Measurements from ENCODE around the gene GABRE.
"Not testable (repeated sequence)": the region's sequence is repeated elsewhere in the genome, so short reads cannot be mapped to it uniquely, and the experiment has no call there.

Gene GABRE

DNA sequence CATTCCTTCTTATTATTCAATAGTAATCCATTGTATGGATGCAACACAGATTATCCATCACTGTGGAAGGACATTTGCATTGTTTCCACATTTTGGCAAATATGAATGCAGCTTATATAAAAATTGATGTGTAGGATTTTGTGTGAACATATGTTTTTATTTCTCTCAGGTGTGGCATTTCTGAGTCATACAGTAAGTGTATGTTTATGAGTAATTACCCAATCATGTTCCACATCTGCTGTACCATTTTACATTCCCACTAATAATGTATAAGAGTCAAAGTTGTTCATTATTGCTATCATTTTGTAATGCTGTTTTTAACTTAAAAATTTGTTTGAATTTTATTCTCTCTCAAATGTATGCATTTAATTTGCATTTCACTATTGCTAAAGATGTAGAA, 36.3 kb downstream of the GABRE start:
- in situ Hi-C loops (cut with HindIII; ENCODE audit: low pct_unique_long_range_greater_than_20kb, low sequenced_read_pairs) = no loop called here
- DNase-seq (ENCODE audit: low read depth in 1 of 2, low spot score in 1 of 2) = no peak
- no peak for TF ChIP-seq JUND (IDR thresholded peaks at IDR 0.05; ENCODE audit: low read depth)

DNA sequence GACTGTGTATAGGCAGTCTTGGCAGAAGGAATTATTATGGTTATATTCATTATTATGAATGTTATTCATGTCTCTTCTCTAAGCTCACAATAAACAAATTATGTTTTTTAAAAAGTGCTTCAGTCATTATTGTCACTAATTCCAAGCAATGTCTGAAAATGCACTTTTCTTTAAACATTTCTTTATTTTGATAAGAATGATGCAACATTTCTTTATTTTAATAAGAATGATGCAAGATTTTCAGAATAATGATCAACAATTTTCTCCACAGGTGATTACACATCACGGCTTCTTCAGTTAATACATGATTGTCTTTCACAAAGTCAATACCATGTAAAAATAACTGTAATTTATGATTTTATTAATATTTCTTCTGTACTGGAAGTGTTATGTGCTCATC, 39.1 kb downstream of the GABRE start:
- DNase-seq (ENCODE audit: low read depth in 1 of 2, low spot score in 1 of 2) = no peak
- in situ Hi-C loops (cut with HindIII; ENCODE audit: low pct_unique_long_range_greater_than_20kb, low sequenced_read_pairs) = no loop called here
- TF ChIP-seq JUND (IDR thresholded peaks at IDR 0.05; ENCODE audit: low read depth) = no peak

- TF ChIP-seq JUND (IDR thresholded peaks at IDR 0.05; ENCODE audit: low read depth) = no peak
- no peak for DNase-seq (ENCODE audit: low read depth in 1 of 2, low spot score in 1 of 2)
- in situ Hi-C loops (cut with HindIII; ENCODE audit: low pct_unique_long_range_greater_than_20kb, low sequenced_read_pairs) = no loop called here
These were observed 45.4 kb downstream of the GABRE start for GRCh38 chrX:151929126-151929525.

GRCh38 chrX:151923648-151924047, 50.8 kb downstream of the GABRE start:
- no peak for DNase-seq (ENCODE audit: low read depth in 1 of 2, low spot score in 1 of 2)
- in situ Hi-C loops (cut with HindIII; ENCODE audit: low pct_unique_long_range_greater_than_20kb, low sequenced_read_pairs) = no loop called here

DNA sequence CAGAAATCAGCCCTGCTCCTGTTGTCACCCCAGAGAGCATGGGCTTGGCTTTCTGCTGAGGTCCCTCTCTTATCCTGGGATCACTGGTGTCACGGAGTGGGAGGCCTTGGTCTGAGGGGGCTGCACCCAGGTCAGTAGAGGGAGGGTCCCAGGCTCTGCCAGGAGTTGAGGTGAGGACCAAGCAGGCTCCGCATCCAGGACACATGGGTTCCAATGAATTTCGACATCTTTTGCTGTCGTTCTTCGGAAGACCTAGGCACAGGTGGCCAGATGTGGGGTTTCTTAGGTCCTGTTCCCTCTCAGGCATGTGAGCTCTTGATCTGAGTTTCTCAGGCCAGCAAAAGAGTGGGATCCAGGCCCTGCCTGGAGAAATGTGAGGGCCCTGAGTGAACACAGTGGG, 51.8 kb downstream of the GABRE start:
- in situ Hi-C loops (cut with HindIII; ENCODE audit: low pct_unique_long_range_greater_than_20kb, low sequenced_read_pairs) = no loop called here
- no peak for DNase-seq (ENCODE audit: low read depth in 1 of 2, low spot score in 1 of 2)
- no peak for TF ChIP-seq JUND (IDR thresholded peaks at IDR 0.05; ENCODE audit: low read depth)

More at GRCh38 chrX:151923648-151924047, 50.8 kb downstream of the GABRE start:
- no peak for TF ChIP-seq JUND (IDR thresholded peaks at IDR 0.05; ENCODE audit: low read depth)

GRCh38 chrX:151921866-151922265, 52.6 kb downstream of the GABRE start:
- TF ChIP-seq JUND (IDR thresholded peaks at IDR 0.05; ENCODE audit: low read depth) = no peak
- in situ Hi-C loops (cut with HindIII; ENCODE audit: low pct_unique_long_range_greater_than_20kb, low sequenced_read_pairs) = no loop called here
- no peak for DNase-seq (ENCODE audit: low read depth in 1 of 2, low spot score in 1 of 2)

DNA sequence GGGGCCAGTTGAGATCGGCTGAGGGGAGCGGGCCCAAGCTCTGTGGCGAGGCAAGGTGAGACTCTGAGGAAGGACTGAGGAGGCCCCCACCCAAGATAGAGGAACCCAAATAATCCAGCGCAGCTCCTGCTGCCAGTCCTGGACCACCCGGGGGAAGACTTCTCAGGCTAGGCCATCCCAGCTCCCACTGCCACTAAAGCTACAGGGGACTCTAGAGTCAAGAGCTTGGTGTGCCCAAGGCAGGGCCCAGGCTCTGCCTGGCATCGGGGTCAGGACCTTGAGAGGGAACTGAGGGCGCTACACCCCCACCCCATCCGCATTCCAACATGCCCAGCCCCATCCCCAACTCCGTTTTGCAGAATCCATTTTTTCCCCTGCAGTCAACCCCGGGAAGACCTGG, 53.2 kb downstream of the GABRE start:
- TF ChIP-seq JUND (IDR thresholded peaks at IDR 0.05; ENCODE audit: low read depth) = no peak
- in situ Hi-C loops (cut with HindIII; ENCODE audit: low pct_unique_long_range_greater_than_20kb, low sequenced_read_pairs) = no loop called here
- DNase-seq (ENCODE audit: low read depth in 1 of 2, low spot score in 1 of 2) = no peak

DNA sequence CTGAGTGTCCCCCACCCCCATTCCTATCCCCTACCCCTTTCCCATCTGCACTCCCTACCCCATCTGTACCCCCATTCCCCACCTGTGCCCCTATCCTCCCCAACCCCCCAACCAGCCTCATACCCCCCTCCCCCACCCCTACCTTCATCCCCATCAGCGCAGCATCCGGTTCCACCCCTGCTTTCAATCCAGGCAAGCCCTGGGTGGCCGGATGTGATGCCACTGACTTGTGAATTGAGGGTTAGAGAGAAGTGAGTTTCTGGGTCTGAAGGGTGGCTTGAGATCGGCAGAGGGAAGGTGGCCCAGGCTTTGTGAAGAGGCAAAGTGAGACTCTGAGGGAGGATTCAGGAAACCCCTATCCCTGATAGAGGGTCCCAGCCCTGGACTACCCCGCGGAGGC, 53.9 kb downstream of the GABRE start:
- TF ChIP-seq JUND (IDR thresholded peaks at IDR 0.05; ENCODE audit: low read depth) = no peak
- in situ Hi-C loops (cut with HindIII; ENCODE audit: low pct_unique_long_range_greater_than_20kb, low sequenced_read_pairs) = no loop called here
- DNase-seq (ENCODE audit: low read depth in 1 of 2, low spot score in 1 of 2) = no peak

DNA sequence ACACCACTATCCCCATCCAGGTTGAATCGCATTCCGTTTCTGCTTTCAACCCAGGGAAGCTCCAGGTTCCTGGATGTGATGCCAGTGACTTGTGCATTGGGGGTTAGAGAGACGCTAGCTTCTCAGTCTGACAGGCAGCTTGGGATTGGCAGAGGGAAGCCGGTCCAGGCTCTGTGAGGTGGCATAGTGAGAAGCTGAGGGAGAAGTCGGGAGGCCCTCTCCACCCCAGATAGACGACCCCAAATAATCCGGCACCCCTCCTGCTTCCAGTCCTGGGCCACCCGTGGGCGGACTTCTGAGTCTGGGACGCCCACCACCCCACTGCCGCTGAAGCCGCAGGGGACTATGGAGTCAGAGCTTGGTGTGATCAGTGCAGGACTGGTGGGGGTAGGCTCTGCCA, 54.4 kb downstream of the GABRE start:
- TF ChIP-seq JUND (IDR thresholded peaks at IDR 0.05; ENCODE audit: low read depth) = no peak
- in situ Hi-C loops (cut with HindIII; ENCODE audit: low pct_unique_long_range_greater_than_20kb, low sequenced_read_pairs) = no loop called here
- DNase-seq (ENCODE audit: low read depth in 1 of 2, low spot score in 1 of 2) = no peak

GRCh38 chrX:151919610-151920009, 54.9 kb downstream of the GABRE start:
- in situ Hi-C loops (cut with HindIII; ENCODE audit: low pct_unique_long_range_greater_than_20kb, low sequenced_read_pairs) = no loop called here
- TF ChIP-seq JUND (IDR thresholded peaks at IDR 0.05; ENCODE audit: low read depth) = no peak
- DNase-seq (ENCODE audit: low read depth in 1 of 2, low spot score in 1 of 2) = no peak

GRCh38 chrX:151918736-151919135, 55.7 kb downstream of the GABRE start:
- DNase-seq (ENCODE audit: low read depth in 1 of 2, low spot score in 1 of 2); in situ Hi-C loops (cut with HindIII; ENCODE audit: low pct_unique_long_range_greater_than_20kb, low sequenced_read_pairs): not testable (repeated sequence)

DNA sequence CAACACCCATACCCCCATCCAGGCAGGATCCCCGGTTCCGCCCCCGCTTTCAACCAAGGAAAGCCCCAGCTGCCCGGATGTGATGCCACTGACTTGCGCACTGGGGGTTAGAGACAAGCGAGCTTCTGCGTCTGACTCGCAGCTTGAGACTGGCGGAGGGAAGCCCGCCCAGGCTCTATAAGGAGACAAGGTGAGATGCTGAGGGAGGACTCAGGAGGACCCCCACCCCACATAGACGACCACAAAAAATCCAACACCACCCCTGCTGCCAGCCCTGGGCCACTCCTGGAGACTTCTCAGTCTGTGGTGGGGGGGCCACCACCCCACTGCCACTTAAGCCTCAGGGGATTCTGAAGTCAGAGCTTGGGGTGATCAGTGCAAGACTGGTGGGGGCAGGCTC, 61.7 kb downstream of the GABRE start, which contains the start of gene MAGEA4:
Gene MAGEA4 (plus strand): TSS at position 110 of the 400 bp plus-strand sequence. CDS start 10,776 bp downstream, outside the sequence.
- TF ChIP-seq JUND (IDR thresholded peaks at IDR 0.05; ENCODE audit: low read depth) = no peak
- no peak for DNase-seq (ENCODE audit: low read depth in 1 of 2, low spot score in 1 of 2)
- in situ Hi-C loops (cut with HindIII; ENCODE audit: low pct_unique_long_range_greater_than_20kb, low sequenced_read_pairs) = no loop called here

- no peak for DNase-seq (ENCODE audit: low read depth in 1 of 2, low spot score in 1 of 2)
- no peak for TF ChIP-seq JUND (IDR thresholded peaks at IDR 0.05; ENCODE audit: low read depth)
- in situ Hi-C loops (cut with HindIII; ENCODE audit: low pct_unique_long_range_greater_than_20kb, low sequenced_read_pairs) = no loop called here
These were observed 62.3 kb downstream of the GABRE start for GRCh38 chrX:151912221-151912620.

GRCh38 chrX:151904989-151905388, 69.5 kb downstream of the GABRE start:
- no peak for DNase-seq (ENCODE audit: low read depth in 1 of 2, low spot score in 1 of 2)
- in situ Hi-C loops (cut with HindIII; ENCODE audit: low pct_unique_long_range_greater_than_20kb, low sequenced_read_pairs) = no loop called here
- no peak for TF ChIP-seq JUND (IDR thresholded peaks at IDR 0.05; ENCODE audit: low read depth)
